ENCODE results near the gene EPB41.
"Not testable (repeated sequence)": the region's sequence is repeated elsewhere in the genome, so short reads cannot be mapped to it uniquely, and the experiment has no call there.

EPB41 gene

GRCh38 chr1:29057700-29058099 is 143.3 kb downstream of the EPB41 start:
- no peak for DNase-seq

GRCh38 chr1:29062157-29062942 is 148.0 kb downstream of the EPB41 start:
- DNase-seq: no peak

DNA sequence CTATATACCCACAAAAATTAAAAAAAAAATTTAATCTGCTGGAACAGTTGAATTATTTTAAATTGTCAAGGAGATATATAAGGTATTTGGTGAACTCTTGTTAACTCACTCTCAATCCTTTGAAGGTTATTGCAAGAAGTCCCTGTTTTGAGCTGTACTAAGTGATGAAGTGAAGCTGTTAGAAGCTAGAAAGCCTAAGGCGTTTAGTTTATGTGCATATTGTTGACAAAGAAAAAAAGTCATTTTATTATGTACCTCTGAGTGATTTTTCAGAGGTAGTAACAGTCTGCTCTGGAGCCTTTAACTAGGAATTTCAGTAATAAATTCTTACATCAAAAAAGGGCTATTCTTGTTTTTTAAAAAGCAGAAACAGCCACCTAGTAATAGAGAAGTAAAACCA is 149.7 kb downstream of the EPB41 start:
- DNase-seq: no peak

DNA sequence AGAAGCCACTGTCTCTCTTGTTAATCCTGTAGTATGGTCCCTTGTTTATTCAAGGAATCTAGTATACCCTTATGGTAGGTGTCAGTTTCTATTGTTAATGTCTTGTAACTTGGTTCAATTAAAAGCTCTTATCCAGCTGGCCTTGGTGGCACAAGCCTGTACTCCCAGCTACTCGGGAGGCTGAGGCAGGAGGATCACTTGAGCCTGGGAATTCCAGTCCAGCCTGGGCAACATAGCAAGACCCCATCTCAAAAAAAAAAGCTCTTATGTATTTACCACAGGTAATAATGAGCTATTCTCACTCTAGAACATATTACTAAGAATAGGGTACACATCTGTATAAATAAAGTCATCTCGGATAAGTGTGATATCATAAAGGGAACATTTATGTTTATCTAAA is 162.8 kb downstream of the EPB41 start:
- no peak for DNase-seq

GRCh38 chr1:29079916-29080629 is 165.7 kb downstream of the EPB41 start:
- DNase-seq: not testable (repeated sequence)

GRCh38 chr1:29081201-29081600 is 166.8 kb downstream of the EPB41 start:
- DNase-seq: no peak

DNA sequence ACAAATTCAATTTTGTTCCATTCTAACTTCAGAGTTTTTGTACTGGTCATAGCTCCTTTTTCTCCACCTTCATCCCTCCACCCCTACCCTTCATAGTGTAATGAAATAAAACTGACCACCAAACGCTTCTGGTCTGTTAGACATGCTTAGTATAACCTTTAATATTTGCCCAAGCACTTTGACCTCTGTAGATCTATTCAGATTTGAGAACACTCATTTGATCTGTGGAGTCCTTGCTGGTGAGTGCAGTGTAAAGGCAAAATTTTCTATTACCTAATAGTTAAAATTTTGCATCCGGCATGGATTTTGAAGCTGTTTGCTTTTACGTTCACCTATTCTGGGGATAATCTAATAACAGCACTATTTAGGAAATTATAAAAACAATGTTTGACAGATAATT is 168.2 kb downstream of the EPB41 start:
- DNase-seq: no peak

- DNase-seq: no peak
Measured at GRCh38 chr1:29083317-29084195, 169.2 kb downstream of the EPB41 start.

DNA sequence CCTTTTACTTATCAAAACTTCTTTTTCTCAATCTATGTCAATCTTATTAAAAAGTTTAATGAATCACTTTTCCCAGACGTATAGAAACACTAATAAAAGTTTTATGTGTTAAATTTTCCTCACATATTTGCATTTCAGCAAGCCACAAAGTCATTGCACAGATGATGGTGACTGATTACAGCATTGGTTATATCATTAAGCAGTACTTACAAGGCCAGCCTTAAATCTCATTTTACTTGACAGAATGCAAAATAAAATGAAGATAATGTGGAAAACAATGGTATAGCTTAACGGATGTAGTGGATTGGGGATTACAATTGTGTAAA is 169.8 kb downstream of the EPB41 start:
- DNase-seq: no peak

DNA sequence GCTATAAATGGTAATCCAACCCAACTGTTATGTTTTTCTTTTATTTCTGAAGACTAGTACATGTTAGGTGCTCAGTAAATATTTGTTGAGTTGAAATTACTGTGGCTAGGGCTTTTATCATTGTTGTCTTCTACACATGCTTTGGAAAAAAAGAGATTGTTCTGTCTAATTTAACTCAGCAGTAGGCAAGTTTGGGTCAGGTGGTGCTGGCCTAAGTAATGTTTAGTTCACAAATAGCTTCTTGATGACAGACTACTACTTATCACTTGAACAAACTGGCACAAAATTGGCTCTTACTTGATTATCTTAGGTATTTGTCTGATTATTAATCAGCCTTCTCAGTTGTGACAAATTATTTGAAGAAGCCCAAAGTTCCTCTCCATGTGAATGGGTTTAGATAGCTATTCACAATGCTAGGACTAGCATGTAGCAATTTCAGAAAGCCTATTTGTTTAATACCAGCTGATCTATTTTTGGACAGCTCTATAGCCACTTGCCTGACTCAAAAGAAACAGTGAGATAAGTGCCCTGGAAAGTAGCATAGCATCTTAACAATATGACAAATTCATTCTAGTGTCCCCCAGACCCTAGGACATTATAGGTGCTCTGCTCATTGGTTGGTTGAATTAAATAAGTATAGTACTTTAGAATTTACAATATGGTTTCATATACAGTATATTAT is 176.7 kb downstream of the EPB41 start:
- peak; percentile 42 for DNase-seq

DNA sequence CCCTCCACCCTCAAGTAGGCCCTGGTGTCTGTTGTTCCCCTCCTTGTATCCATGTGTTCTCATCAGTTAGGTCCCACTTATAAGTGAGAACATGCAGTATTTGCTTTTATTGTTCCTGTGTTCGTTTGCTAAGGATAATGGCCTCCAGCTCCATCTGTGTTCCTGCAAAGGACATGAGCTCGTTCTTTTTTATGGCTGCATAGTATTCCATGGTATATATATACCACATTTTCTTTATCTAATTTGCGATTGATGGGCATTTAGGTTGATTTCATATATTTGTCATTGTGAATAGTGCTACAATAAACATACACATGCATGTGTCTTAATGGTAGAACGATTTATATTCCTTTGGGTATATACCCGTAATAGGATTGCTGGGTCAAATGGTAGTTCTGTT is 178.3 kb downstream of the EPB41 start:
- DNase-seq: not testable (repeated sequence)

- DNase-seq: no peak
Measured at GRCh38 chr1:29094433-29094832, 180.1 kb downstream of the EPB41 start.

GRCh38 chr1:29094954-29095353 is 180.6 kb downstream of the EPB41 start:
- no peak for DNase-seq

- DNase-seq: peak; percentile 61
Measured at GRCh38 chr1:29096231-29096886, 182.0 kb downstream of the EPB41 start.

DNA sequence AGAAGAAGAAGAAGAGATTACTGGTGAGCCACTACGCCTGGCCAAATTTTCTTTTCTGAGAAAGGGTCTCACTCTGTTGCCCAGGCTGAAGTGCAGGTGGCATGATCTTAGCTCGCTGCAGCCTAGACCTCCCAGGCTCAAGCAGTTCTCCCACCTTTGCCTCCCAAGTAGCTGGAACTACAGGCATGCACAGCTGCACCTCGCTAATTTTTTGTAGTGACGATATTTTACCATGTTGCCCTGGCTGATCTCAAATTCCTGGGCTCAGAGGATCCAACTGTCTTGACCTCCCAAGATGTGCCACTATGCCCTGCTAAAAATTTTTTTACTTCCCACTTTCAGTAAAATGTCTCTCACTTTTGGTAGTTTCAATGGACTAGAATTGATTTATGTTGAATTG is 184.9 kb downstream of the EPB41 start:
- no peak for DNase-seq

- DNase-seq: no peak
Measured at GRCh38 chr1:29100487-29100886, 186.1 kb downstream of the EPB41 start.

GRCh38 chr1:29105822-29106221 is 191.5 kb downstream of the EPB41 start:
- DNase-seq: no peak

DNA sequence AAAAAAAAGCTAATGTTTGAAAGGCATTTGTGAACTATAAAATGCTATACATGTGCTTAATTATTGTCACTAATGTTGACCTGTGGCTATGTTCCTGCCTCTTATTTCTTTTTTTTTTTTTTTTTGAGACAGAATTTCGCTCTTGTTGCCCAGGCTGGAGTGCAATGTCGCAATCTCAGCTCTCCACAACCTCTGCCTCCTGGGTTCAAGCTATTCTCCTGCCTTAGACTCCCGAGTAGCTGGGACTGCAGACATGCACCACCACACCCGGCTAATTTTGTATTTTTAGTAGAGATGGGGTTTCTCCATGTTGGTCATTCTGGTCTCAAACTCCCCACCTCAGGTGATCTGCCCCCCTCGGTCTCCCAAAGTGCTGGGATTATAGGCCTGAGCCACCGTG is 193.7 kb downstream of the EPB41 start:
- DNase-seq: not testable (repeated sequence)

GRCh38 chr1:29112705-29113412 is 198.5 kb downstream of the EPB41 start:
- DNase-seq: no peak

- no peak for DNase-seq
Measured at GRCh38 chr1:29113413-29114117, 199.2 kb downstream of the EPB41 start.

- DNase-seq: no peak
Measured at GRCh38 chr1:29114654-29115053, 200.3 kb downstream of the EPB41 start.
